Activated B cell treated with CpG ODN at 0.5 μM for 24 hours (primary cell): Measurements from ENCODE around the gene CELSR1. TPM values are rescaled to one million over a fixed set of nuclear protein-coding genes. Genes with fewer than 3 reads are reported as not detected.

Source experiments
- ATAC-seq: fragments of 200-7000 bp; cut with Tn5 transposase; one replicate; pipeline ENCODE4 v1.10.0; 2021; ENCODE audit warnings: low read depth, mild to moderate bottlenecking, moderate library complexity
- CTCF ChIA-PET: fragments of 350-600 bp; sonication (Branson Sonifier 250); formaldehyde crosslinking; loops from one replicate; lab custom pipeline; 2021; ENCODE audit warnings: antibody characterized with exemption; lab: Charles Lee
- POLR2A ChIA-PET: fragments of 350-600 bp; sonication (Branson Sonifier 250); formaldehyde crosslinking; loops from one replicate; lab custom pipeline; 2021; ENCODE audit warnings: antibody characterized with exemption; lab: Charles Lee
- DNase-seq: peaks from one replicate; pipeline ENCODE4 v3.0.0; 2022
- H3K27ac Mint-ChIP-seq: one replicate; pipeline ENCODE4 v1.8.0; 2020; ENCODE audit warnings: mixed read lengths
- H3K27me3 Mint-ChIP-seq: one replicate; pipeline ENCODE4 v1.8.0; 2021; ENCODE audit warnings: mixed read lengths
- H3K36me3 Mint-ChIP-seq: one replicate; pipeline ENCODE4 v1.8.0; 2021; ENCODE audit warnings: low read depth, mixed read lengths
- H3K4me1 Mint-ChIP-seq: one replicate; pipeline ENCODE4 v1.8.0; 2021; ENCODE audit warnings: mixed read lengths
- H3K4me3 Mint-ChIP-seq: one replicate; pipeline ENCODE4 v1.8.0; 2020; ENCODE audit warnings: mild to moderate bottlenecking, mixed read lengths
- H3K9me3 Mint-ChIP-seq: one replicate; pipeline ENCODE4 v1.8.0; 2020; ENCODE audit warnings: mixed read lengths
- intact Hi-C: fragments of 100-400 bp; cut with micrococcal nuclease; formaldehyde crosslinking; loops from one replicate; pipeline ENCODE4 v1.15.1; 2024
- total RNA-seq: library from RNA; stranded (reverse); gene quantifications from 2 replicates; pipeline ENCODE4 v1.2.3, GENCODE V29; 2022
- TF ChIP-seq, protein P1 (sequence below): fragments of 200-600 bp; IDR thresholded peaks from one replicate; pipeline ENCODE4 v1.8.0; 2022; ENCODE audit warnings: antibody characterized with exemption, mild to moderate bottlenecking

Gene CELSR1
- total RNA-seq, 1 donor from 2014 or later, result 12.3 TPM

DNA sequence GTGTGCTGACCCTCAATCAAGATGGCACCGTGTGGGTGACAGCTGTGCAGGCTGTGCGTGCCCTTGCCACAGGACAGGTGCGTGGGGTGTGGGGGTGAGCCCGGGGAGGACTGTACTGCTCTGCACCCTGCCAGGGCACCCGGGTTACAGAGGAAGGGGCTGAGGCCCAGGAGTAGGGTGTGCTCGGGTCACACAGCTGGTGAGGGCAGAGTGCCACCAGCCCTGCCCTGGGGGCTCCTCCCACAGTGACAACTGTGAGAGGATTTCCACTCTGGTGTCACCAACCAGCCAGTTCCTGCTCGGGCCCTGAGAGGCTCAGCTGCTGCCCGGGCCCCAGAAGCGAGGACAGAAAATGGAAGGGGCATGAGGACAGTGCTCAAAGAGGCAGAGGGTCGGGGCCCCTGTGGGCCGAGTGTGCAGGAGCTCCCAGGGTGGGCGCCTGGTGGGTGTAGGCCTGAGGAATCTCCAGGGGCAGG lies 181.4 kb downstream of the CELSR1 start:
- Mint-ChIP-seq H3K9me3 (no peaks in the 10 kb centered on the region), H3K27ac (no peak overlapping the region), H3K4me3 (no peak overlapping the region), H3K27me3 (no peaks in the 10 kb centered on the region), H3K36me3 (peaks cover 76% of the 10 kb centered on the region), H3K4me1 (peaks cover 11% of the 10 kb centered on the region)
- ChIA-PET CTCF (interaction anchor here (1.9 to 2.1 kb wide), 2 partner anchors 12 to 186 kb away, joined by 11 to 14 read pairs; no protein-coding TSS in a partner anchor), POLR2A (interaction anchor here (1.0 kb wide), 1 partner anchor 12 kb away, joined by 3 read pairs; no protein-coding TSS in a partner anchor)
- TF ChIP-seq, protein P1, sequence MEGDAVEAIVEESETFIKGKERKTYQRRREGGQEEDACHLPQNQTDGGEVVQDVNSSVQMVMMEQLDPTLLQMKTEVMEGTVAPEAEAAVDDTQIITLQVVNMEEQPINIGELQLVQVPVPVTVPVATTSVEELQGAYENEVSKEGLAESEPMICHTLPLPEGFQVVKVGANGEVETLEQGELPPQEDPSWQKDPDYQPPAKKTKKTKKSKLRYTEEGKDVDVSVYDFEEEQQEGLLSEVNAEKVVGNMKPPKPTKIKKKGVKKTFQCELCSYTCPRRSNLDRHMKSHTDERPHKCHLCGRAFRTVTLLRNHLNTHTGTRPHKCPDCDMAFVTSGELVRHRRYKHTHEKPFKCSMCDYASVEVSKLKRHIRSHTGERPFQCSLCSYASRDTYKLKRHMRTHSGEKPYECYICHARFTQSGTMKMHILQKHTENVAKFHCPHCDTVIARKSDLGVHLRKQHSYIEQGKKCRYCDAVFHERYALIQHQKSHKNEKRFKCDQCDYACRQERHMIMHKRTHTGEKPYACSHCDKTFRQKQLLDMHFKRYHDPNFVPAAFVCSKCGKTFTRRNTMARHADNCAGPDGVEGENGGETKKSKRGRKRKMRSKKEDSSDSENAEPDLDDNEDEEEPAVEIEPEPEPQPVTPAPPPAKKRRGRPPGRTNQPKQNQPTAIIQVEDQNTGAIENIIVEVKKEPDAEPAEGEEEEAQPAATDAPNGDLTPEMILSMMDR, result no peak
- DNase-seq (no peak), ATAC-seq (no peak)
- intact Hi-C loops, result loop anchor here (1.0 to 2.0 kb wide), 2 partner anchors 13 to 186 kb away; no protein-coding TSS in a partner anchor

GRCh38 chr22:46355369-46355995 lies 181.9 kb downstream of the CELSR1 start:
- peaks cover 11% of the 10 kb centered on the region for H3K4me1 Mint-ChIP-seq

GRCh38 chr22:46354993-46355305 lies 182.5 kb downstream of the CELSR1 start:
- no peaks in the 10 kb centered on the region for H3K27me3 Mint-ChIP-seq
- ChIA-PET POLR2A (no interaction called here), CTCF (interaction anchor here (1.1 to 2.1 kb wide), 3 partner anchors 13 to 187 kb away, joined by 4 to 14 read pairs (median 11); no protein-coding TSS in a partner anchor)
- no peak overlapping the region for H3K27ac Mint-ChIP-seq
- intact Hi-C loops, result loop anchor here (1.0 to 2.0 kb wide), 2 partner anchors 14 to 187 kb away; no protein-coding TSS in a partner anchor
- TF ChIP-seq, protein P1, result no peak
- no peaks in the 10 kb centered on the region for H3K9me3 Mint-ChIP-seq
- peaks cover 78% of the 10 kb centered on the region for H3K36me3 Mint-ChIP-seq
- DNase-seq (no peak), ATAC-seq (no peak)
- no peak overlapping the region for H3K4me3 Mint-ChIP-seq
- peaks cover 11% of the 10 kb centered on the region for H3K4me1 Mint-ChIP-seq

More at GRCh38 chr22:46355369-46355995, 181.9 kb downstream of the CELSR1 start:
- intact Hi-C loops, result loop anchor here (1.0 to 2.0 kb wide), 2 partner anchors 13 to 187 kb away; no protein-coding TSS in a partner anchor
- H3K27me3 Mint-ChIP-seq, result no peaks in the 10 kb centered on the region
- DNase-seq (peak; percentile 61), ATAC-seq (peak; percentile 45)
- POLR2A ChIA-PET, result no interaction called here
- H3K27ac Mint-ChIP-seq, result no peak overlapping the region
- H3K36me3 Mint-ChIP-seq, result peaks cover 78% of the 10 kb centered on the region
- CTCF ChIA-PET, result interaction anchor here (1.9 to 2.1 kb wide), 2 partner anchors 12 to 186 kb away, joined by 11 to 14 read pairs; no protein-coding TSS in a partner anchor
- H3K4me3 Mint-ChIP-seq, result no peak overlapping the region
- TF ChIP-seq, protein P1, result peak; percentile 29
- H3K9me3 Mint-ChIP-seq, result no peaks in the 10 kb centered on the region

- Mint-ChIP-seq H3K9me3 (no peaks in the 10 kb centered on the region), H3K27me3 (no peaks in the 10 kb centered on the region), H3K27ac (no peak overlapping the region), H3K4me3 (no peak overlapping the region), H3K36me3 (peaks cover 78% of the 10 kb centered on the region), H3K4me1 (peaks cover 13% of the 10 kb centered on the region)
- TF ChIP-seq, protein P1, result no peak
- ChIA-PET CTCF (interaction anchor here (1.1 kb wide), 1 partner anchor 188 kb away, joined by 4 read pairs; no protein-coding TSS in a partner anchor), POLR2A (no interaction called here)
- intact Hi-C loops, result loop anchor here (2.0 kb wide), 1 partner anchor 14 kb away; no protein-coding TSS in a partner anchor
- DNase-seq (no peak), ATAC-seq (no peak)
Measured at GRCh38 chr22:46354176-46354992, 183.0 kb downstream of the CELSR1 start.
